A549 (cell line): ENCODE data around the gene PRTFDC1.
A peak's percentile ranks its signal among the peaks of the same experiment; 100 is the strongest.

Source experiments
- BHLHE40 ChIP-seq: IDR thresholded peaks from 2 replicates; pipeline ENCODE4 v1.6.1; 2012; ENCODE audit warnings: low read depth, low read length, inconsistent platforms
- CHD2 ChIP-seq: fragments of 150-350 bp; IDR thresholded peaks from 2 replicates; pipeline ENCODE4 v1.6.1; 2014; ENCODE audit warnings: low read length; ENCODE audit not compliant: partially characterized antibody
- CTCF ChIP-seq: fragments of >200 bp; sonication (Bioruptor Twin); formaldehyde crosslinking; IDR thresholded peaks from 3 replicates; pipeline ENCODE4 v1.5.1; 2016
- E2F6 ChIP-seq: IDR thresholded peaks from 2 replicates; pipeline ENCODE4 v1.6.1; 2012; ENCODE audit warnings: low read depth, borderline replicate concordance
- ELK1 ChIP-seq: fragments of 150-350 bp; IDR thresholded peaks from 2 replicates; pipeline ENCODE4 v1.6.1; 2014; ENCODE audit warnings: low read depth, mild to moderate bottlenecking, low read length
- HMGXB4 ChIP-seq: fragments of 250-450 bp; sonication (Bioruptor Pico); IDR thresholded peaks from 2 replicates; pipeline ENCODE4 v1.5.0; 2021; ENCODE audit warnings: mild to moderate bottlenecking, moderate library complexity, borderline replicate concordance
- JUNB ChIP-seq: fragments of >200 bp; sonication (Bioruptor Twin); formaldehyde crosslinking; IDR thresholded peaks from 2 replicates; pipeline ENCODE4 v1.6.1; 2016
- MAX ChIP-seq: IDR thresholded peaks from 2 replicates; pipeline ENCODE4 v1.6.1; 2012
- MAZ ChIP-seq: fragments of 150-350 bp; IDR thresholded peaks from 2 replicates; pipeline ENCODE4 v1.6.1; 2014; ENCODE audit warnings: antibody characterized with exemption, low read depth, low read length, borderline replicate concordance
- POLR2A ChIP-seq: IDR thresholded peaks from 2 replicates; pipeline ENCODE4 v1.6.1; 2012; ENCODE audit warnings: mild to moderate bottlenecking, low read length
- RAD21 ChIP-seq, 2 experiments: fragments of >200 bp in 1 of 2; sonication (Bioruptor Twin) in 1 of 2; formaldehyde crosslinking in 1 of 2; IDR thresholded peaks in 1 of 2; conservative IDR thresholded peaks in 1 of 2; 2 replicates in 1 of 2; 3 replicates in 1 of 2; pipeline ENCODE4 v1.6.1; 2012 to 2018; ENCODE audit warnings: inconsistent platforms in 1 of 2
- RFX5 ChIP-seq: fragments of 450-650 bp; IDR thresholded peaks from 2 replicates; pipeline ENCODE4 v1.7.1; 2014; ENCODE audit warnings: antibody characterized with exemption, mild to moderate bottlenecking, moderate library complexity
- SMC3 ChIP-seq: fragments of >200 bp; sonication (Bioruptor Twin); formaldehyde crosslinking; IDR thresholded peaks from 3 replicates; pipeline ENCODE4 v1.6.1; 2018; ENCODE audit warnings: inconsistent platforms
- SREBF2 ChIP-seq: fragments of 450-650 bp; IDR thresholded peaks from 2 replicates; pipeline ENCODE4 v1.6.1; 2014; ENCODE audit warnings: mild to moderate bottlenecking, moderate library complexity

GRCh38 chr10:24901686-24902399, 50.6 kb downstream of the PRTFDC1 start:
- TF ChIP-seq CTCF (no peak), BHLHE40 (no peak), SMC3 (peak; percentile 48), CHD2 (no peak), SREBF2 (no peak), MAX (peak; percentile 66; the same call in 1 of the 2 replicates), JUNB (peak; percentile 97), ELK1 (no peak), HMGXB4 (CRISPR knock-in tag) (no peak), MAZ (no peak), RAD21 (conservative IDR thresholded peaks at IDR 0.05 in 1 of 2, IDR thresholded peaks at IDR 0.05 in 1 of 2) (peak; percentile 34 to 47; a peak in 4 of 5 replicates), POLR2A (no peak), E2F6 (no peak), RFX5 (no peak)
